ENCODE data around the gene ESM1.
"Not testable (repeated sequence)": the region's sequence is repeated elsewhere in the genome, so short reads cannot be mapped to it uniquely, and the experiment has no call there.

The ESM1 gene, protein sequence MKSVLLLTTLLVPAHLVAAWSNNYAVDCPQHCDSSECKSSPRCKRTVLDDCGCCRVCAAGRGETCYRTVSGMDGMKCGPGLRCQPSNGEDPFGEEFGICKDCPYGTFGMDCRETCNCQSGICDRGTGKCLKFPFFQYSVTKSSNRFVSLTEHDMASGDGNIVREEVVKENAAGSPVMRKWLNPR

DNA sequence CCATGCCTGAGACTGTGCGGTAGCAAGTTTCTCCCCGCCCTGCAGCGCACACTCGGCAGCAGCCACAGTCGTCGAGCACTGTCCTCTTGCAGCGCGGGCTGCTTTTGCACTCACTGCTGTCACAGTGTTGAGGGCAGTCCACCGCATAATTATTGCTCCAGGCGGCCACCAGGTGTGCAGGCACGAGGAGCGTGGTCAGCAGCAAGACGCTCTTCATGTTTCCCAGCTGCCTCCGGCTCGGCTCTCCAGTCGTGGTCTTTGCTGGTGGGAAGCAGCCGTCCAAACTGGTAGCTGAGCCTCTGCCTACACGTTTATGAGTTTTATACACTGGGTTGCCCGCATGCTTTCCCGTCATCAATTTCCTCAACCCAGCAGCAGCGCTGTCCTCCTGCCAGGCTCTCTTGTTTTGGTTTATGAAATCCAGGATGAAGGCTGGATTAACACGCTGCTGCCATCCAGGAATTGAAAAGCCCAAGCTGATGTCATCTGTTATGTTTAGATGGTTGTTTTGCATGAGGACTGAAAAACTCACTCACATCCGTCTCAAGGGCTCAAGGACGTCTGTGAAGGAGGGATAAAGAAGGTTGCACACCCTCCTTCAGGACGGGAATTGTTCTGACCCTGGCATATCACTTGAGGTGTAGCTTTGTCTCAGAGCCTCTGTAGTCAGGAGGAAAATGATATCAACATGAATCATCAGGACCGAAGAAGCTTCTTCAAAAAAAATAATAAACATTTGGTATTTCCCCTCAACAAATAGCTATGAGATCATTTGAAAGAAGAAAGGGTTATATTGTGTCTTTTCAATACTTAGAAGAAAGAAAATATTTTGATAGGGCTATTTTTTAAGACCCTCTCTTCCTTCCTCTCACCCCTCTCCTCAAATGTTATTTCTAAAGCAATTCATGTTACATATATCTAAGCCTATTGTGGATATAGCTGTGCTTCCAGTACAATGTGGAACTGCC is at the start of gene ESM1:
TSS of gene ESM1 (minus strand) at position 293 of the 968 bp plus-strand sequence. CDS start at position 217, 76 bp downstream.
- DNase-seq: no peak

DNA sequence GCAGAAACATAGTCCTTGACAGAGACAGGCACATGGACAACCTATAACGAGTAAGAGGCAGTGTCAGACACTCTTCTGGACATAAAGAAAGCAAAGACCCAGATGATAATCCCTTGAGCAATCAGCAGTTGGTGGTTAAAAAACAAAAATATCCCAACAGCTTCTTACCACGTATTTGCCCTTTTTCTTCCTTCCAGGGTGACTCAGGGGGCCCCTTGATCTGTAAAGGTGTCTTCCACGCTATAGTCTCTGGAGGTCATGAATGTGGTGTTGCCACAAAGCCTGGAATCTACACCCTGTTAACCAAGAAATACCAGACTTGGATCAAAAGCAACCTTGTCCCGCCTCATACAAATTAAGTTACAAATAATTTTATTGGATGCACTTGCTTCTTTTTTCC is 48.2 kb upstream of the ESM1 start:
- DNase-seq: no peak

DNA sequence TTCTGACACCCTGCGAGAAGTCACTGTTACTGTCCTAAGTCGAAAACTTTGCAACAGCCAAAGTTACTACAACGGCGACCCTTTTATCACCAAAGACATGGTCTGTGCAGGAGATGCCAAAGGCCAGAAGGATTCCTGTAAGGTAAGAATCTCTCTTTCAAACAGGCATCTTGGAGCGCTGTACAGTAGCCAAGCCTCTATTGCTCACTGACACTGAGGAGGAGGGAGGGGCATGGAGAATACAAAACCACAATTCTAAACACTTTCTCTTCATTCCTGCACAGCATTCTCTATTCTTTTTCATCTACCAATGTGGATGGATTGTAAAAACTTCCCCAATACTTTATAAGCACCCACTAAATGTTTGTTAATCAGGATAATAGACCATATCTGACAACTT is 46.1 kb upstream of the ESM1 start:
- DNase-seq: no peak

DNA sequence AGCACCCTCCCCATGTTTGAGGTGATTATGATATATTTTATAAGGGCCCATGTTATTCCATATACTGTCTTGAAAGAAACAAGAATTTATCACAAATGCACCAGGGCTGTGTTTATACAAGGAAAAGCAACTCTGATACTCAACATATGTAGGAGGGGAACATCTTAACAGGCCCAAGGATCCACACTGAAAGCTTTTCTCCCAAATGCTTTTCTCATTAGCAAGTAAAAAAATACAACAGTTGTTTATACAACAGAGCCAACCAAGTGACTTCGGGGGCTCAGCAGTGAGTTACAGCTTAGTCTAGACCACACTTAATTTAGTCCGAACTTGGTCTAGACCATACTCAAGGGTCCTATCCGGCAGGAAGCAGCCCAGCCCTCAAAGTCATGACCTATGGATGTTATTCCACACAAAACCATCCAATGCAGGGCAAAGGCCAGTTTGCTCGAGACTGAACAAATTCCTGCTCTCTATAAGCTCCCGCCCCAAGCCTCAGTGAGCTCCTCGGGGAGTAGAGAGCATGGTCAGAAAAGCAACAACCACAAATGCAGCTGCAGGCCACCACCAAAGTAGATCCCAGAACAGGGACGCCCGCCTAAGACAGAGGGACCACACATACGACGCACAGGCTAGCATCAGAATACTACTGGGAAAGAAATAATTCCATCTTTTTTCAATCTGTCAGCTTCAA is 45.4 kb upstream of the ESM1 start:
- DNase-seq: no peak

DNA sequence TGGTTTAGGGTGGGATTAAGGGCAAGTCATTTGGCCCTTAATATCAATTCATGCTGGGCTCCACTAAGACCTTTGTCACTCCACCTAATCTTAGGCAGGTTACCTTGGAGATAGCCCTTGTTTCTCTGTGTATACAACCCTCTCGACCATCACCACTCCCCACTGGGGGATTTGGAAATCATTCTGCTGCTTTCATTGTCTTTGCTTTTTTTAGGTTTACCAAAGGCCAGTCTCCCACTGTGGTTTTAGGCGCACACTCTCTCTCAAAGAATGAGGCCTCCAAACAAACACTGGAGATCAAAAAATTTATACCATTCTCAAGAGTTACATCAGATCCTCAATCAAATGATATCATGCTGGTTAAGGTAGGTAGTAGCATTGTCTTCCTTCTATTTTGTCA is 44.8 kb upstream of the ESM1 start:
- DNase-seq: no peak

DNA sequence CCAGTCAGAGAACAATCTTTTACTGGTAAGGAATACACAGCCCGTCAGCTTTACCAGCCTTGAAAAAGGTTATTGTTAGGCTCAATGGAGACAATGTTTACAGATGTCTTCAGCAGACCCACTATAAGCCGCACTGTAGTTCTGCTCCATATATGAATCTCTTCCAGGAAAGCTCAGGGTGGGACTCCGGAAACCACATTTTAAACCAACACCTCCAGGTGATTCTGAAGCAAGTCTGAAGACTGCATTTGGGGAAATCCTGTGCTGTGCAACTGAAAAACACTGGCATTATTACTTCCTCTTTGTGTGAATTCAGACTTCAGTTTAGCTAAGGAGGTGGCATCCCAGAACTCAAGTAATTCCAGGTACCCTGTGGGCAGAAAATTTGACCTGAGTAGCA is 42.2 kb upstream of the ESM1 start:
- DNase-seq: peak; percentile 45

DNA sequence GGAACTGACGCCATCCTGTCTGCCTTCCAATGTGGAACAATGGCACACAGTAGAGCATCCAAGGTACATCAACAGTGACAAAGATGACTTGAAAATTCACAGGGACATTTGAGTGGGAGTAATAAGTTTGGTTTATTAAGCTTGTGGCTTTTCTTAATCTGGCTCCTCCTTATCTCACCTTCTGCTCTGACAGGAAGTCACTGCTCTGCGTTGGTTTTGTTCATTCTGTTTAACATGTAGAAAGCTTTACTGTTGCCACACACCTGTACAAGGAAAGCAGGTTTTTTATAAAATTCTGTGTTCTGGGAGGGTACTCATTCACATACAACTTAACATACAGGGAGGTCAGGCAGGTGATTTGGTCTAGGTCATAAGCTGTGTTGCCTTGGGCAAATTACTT is 37.1 kb upstream of the ESM1 start:
- peak; percentile 52 for DNase-seq

DNA sequence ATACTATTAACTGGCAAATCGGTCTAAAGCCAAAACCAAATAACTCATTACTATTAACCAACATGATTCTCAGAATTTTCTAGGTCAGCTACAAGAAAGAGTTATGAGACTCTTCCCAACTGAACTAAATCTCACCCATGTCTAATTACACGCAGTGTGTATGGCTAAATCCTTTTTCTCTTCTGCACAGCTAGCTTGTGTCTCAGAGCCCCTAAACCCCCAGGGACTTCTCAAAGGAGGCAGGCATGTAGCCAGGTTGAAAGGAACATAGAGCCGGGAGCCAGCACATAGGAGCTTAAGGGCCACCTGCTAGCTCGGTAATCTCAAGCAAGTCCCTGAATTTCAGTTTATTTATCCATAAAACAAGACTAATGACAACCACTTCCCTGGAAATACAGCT is 36.4 kb upstream of the ESM1 start:
- no peak for DNase-seq

DNA sequence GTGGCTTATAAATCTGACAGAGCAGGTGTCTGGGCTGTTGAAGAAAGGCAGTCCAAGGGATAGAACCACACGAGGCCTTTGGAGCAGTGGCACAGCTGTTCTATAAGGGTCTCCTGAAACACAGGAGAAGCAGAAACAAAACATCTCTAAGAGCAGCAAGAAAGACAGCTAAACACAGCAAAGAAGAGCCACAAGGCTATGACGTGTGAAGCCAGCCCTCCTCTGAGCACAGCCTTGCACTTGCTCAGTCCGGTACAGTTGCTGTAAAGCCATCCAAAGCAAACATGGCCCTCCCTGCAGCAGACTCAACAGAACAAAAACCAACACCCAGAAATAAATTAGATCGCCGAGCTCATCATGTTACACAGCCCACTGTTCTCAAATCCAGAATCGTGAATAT is 36.0 kb upstream of the ESM1 start:
- peak; percentile 11 for DNase-seq

DNA sequence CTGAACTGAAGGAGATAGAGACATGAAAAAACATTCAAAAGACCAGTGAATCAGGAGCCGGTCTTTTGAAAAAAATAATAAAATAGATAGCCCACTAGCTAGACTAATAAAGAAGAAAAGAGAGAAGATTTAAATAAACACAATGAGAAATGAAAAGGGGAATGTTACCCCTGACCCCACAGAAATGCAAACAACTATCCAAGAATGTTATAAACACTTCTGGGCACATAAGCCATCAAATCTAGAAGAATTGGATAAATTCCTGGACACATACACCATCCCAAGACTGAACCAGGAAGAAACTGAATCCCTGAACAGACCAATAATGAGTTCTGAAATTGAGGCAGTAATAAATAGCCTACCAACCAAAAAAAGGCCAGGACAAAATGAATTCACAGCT is 24.8 kb upstream of the ESM1 start:
- not testable (repeated sequence) for DNase-seq

DNA sequence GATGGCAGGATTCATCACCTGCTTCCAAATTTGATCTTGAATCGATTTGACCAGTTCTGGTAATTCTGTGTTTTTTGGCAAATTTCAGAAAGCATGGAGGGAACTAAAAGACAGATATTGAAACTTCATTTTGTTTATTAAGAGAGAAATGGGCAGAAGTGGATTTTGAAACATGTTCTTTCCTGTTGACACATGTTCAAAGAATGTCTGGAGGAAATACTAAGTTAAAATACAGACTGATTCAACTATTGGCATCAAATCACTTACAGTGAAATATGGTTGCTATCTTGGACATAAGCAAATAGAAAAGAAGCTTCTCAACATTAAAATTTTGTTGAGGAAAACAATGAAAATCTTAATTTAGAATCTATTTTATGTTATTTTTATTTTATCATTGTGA is 19.3 kb upstream of the ESM1 start:
- no peak for DNase-seq

DNA sequence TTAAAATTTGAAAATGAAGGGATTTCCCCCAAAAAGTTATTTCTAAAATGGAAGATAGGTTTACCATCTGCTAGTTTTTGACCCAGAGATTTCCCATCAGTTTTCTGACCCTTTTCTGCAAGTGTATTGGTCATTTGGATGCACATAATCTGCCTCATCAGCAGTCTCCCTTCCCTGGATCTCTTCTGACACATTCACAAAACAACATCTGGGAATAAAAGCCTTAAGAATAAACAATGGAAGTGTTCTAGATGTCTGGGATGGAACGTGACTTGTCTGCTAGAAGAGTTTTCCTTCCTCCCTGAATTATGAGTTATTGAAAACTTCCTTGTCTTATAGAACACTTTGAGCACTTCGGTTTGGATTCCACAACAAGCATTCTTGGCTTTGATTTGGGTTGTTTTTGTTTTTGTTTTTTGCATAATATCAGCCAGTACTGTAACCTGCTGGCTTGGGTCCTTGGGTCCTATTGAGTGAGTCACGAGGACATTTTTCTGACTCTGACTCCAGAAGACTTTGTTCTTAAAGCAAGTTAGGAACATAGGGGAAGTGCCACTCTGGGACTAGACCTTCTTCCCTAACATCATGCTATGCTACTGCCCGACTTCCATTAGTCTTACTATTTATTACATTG is 18.2 kb upstream of the ESM1 start:
- DNase-seq: no peak

DNA sequence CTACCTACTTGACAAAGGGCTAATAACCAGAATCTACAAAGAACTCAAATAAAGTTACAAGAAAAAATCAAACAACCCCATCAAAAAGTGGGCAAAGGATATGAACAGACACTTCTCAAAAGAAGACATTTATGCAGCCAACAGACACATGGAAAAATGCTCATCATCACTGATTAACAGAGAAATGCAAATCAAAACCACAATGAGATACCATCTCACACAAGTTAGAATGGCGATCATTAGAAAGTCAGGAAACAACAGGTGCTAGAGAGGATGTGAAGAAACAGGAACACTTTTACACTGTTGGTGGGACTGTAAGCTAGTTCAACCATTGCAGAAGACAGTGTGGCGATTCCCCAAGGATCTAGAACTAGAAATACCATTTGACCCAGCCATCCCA is 16.8 kb upstream of the ESM1 start:
- peak; percentile 28 for DNase-seq

DNA sequence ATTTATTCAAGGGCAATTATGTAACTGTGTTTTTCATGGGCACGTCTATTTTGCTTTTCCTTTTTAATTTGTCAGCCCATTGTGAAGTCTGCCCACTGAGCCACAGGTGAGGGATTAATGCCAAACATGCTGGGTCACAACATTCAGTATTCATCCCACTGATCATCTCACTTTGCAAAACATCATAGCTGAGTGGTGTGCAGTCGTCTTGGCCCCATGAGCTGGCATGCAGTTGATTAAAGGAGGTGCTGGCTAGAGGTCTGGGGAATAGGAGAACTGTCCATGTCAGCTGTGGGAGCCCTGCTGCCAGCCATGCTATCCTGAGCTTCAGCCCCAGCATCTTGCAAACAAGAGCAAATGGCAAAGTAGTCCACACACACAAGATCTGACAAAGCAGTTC is 11.7 kb upstream of the ESM1 start:
- DNase-seq: no peak

DNA sequence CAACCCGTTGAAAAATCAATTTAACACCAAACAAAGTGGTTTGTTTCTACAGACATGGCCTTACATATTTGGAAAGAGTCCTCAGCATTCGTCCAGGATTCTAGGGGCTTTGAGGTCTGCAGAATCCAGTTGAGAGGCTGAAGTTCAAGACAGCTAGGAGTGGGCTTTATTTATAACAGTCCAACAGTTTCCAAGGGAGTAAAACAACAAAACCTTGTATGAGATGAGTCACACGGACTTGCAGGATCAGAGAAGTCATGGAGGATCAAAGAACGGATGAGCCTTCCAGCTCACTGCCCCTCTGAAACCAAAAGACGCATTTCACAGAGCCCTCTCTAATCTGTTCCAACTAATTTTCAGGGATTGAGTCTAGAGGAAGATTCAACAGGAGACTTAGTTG is 11.1 kb upstream of the ESM1 start:
- no peak for DNase-seq

DNA sequence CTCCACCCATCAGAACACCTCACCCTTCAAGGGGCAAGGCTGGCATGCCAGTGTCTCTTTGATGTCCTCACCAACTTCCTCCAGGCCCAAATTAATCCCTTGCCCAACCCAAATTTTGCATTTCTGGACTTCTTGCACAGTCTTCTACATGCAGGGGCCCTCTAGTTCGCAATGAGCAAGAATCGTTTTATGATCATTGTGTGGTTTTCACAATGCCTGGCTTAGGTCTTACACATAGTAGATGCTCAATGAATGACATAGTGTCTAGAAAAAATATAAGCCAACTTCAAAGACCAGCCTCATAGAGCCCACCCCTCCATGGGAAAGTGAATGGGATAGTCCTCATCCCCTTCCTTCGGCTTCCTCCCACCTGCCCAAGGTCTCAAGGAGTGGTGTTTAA is 9.8 kb upstream of the ESM1 start:
- no peak for DNase-seq

DNA sequence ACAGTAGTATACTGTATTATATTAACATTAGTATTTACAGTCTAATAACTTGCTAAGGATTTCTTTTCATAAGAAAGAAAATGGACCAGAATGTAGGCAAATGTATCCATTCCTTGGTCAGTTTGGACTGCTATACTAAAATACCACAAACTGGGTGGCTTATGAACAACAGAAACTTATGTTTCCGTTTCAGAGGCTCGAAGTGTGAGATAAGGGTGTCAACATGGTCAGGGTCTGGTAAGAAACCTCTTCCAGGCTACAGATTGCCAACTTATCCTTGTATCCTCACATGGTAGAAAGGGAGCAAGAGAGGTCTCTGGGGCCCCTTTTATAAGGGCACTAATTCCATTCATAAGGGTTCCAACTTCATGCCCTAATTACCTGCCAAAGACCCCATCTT is 9.2 kb upstream of the ESM1 start:
- no peak for DNase-seq

DNA sequence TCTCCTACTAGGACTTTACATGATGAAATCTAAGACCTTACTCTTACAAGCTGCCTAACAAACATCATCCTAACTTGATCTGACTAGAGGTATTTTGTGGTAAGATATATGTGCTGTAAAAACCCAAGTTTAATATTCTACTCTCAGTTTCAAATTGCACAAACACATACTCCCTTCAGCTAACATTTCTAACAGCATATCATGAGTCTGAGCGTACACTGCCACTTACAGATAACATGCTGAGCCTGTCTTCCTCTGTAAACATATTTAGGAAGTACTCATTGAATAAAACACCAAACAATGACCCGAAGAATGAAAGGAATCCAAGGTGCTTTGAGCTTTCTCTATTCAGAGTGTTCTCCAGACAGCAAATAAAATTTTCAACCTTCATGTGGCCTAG is 7.9 kb upstream of the ESM1 start:
- no peak for DNase-seq

DNA sequence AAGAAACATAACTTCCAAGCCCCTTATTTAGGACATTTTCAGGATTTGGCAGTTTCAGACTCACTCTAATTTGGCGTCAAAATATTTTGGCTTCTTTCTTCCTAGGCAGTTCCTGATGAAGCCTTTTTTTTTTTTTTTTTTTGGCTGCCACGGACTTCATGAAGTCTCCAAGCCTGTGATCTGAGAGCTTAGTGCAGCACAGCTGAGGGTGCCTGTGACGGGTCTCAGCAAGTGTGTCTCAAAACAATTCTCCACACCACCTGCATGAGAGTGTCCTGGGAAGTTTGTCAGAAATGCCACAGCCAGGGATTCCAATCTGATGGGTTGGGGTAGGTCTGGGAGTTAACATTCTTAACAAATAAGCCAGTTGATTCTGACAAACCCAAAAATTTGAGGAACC is 6.0 kb upstream of the ESM1 start:
- DNase-seq: no peak

DNA sequence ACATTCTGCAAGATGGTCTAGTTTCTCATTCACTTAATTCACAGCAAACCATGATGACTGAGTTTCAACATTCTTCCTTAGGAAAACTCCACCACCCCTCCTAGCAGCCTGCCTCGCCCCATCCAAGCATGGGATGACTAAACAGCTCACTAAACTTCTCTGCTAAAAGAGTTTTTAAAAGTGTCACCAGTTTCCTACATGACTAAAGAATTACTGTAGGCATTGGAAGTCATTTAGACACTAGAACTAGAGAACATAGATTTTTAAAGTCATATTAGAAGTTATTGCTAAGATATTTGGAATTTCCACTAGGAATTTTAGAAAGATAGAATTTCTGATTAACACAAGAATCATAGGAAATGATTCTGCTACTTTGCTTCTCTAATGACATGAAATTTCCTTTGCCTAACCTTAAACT is 5.5 kb upstream of the ESM1 start:
- no peak for DNase-seq

DNA sequence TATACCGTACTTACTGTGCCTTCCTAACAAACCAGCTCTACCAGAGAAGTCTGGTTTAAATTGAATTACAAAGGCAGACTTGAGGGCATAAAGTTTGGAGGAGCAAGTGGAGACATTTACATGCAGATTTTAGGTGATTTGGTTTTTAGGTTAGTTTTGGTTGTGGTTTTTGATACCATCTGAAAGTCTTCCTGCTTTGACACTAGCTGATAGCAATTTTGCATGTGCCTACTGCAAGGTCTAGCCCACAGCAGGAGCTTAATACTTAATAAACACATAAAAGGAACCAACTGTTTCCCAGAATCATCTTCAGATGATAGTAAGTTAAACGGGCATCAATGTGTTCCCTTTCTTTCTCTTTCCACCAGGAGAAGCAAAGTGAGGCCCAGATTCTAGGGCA is 3.4 kb upstream of the ESM1 start:
- DNase-seq: peak; percentile 20

DNA sequence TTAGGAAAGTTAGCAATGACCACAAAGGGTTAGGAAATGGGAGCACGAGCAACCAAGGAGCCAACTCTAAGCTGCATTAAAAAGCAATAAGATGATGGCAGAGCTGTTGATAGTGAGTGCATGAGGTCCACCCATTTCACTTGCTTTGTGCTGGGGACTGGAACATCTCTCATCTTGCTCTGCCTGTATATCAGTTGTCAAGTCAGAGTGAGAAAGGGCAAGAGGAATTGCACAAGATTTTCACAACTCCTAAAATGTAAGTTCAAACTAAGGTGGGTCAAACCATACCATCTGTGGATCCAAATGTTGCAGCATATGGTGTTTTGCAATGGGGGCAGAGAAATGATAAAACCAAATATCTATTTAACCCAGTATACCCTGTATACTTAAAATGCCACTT is 2.8 kb upstream of the ESM1 start:
- DNase-seq: no peak

DNA sequence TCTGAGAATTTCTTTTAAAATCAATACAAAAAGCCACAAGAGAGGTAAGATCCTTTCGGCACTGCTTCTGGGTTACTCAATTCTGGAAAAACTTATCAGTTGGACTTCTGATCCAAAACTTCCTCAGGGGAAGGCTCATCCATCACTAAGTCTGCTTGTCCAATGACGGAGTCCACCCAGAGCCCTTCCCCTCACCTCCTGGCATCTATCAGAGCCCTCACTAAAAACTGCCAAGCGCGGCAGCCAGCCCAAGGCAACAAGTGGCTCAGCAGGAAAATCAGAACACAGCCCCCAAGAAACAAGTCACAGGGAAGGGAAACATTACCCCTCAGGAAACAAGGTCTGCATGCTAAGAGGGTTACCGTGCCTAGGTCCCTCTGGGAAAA is 869 bp upstream of the ESM1 start:
- no peak for DNase-seq

DNA sequence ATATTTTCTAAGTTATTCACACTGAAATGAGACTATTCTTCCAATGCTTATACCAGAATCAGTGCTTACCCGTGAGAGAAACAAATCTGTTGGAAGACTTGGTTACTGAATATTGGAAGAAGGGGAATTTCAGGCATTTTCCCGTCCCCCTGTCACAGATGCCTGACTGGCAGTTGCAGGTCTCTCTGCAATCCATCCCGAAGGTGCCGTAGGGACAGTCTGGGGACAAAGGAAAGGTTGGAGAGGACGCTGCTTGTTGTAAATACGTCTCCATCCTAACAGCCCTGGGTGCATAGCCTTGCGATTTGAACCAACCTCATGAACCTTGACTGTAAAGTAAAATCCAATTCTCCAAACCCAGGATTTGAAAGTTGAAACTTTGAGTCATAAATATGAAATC is 3.5 kb downstream of the ESM1 start:
- no peak for DNase-seq
